ENCODE data around the gene ADCY10. TPM values are rescaled to one million over a fixed set of nuclear protein-coding genes. Genes with fewer than 3 reads are reported as not detected.

Gene ADCY10
- total and polyA plus RNA-seq, 9 of the 15 experiments (the other 6 are each of a cell fraction or from before 2014, with no cell fraction given) = 0.08 to 0.86 (median 0.22) TPM

DNA sequence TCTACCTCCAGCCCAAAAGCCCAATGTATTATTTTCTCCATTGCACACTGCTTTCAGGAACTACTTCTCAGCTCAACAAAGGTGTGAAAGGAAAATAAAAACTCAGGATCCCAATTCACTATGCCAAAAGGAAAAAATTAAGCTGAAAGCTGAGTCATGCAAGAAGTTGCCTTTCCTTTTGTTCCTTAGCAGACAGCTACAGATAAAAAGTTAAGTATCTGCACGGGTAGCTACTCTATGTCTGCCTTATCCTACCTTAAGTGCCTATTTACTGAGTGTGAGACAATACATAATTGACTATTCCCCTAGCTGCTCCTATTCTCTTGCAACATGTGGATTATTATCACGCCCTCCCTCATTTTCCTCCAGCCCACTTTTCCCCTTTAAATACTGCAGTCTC is 84.1 kb downstream of the ADCY10 start (continued):
- no peak for TF ChIP-seq PHB (CRISPR knock-in tag; IDR thresholded peaks at IDR 0.05)
- no peak for TF ChIP-seq ZNF589 (CRISPR knock-in tag; IDR thresholded peaks at IDR 0.05; ENCODE audit: low read depth)
- TF ChIP-seq BDP1 (IDR thresholded peaks at IDR 0.05; ENCODE audit: insufficient read depth, insufficient read length) = no peak
- TF ChIP-seq BRF1 (IDR thresholded peaks at IDR 0.05; ENCODE audit: borderline replicate concordance, extremely low read depth, insufficient read length) = no peak
- TF ChIP-seq SMARCA4 (IDR thresholded peaks at IDR 0.05) = peak; percentile 86
- TF ChIP-seq ETV6 (IDR thresholded peaks at IDR 0.05; ENCODE audit: borderline replicate concordance in 1 of 2, low read depth in 2 of 2, low read length in 1 of 2) = no peak
- TF ChIP-seq ETV6 (CRISPR knock-in tag; IDR thresholded peaks at IDR 0.05; ENCODE audit: borderline replicate concordance) = no peak
- no peak for TF ChIP-seq ATF1 (CRISPR knock-in tag; IDR thresholded peaks at IDR 0.05)
- no peak for TF ChIP-seq ATF1 (tag; IDR thresholded peaks at IDR 0.05)
- no peak for TF ChIP-seq XRCC4 (IDR thresholded peaks at IDR 0.05; ENCODE audit: extremely low read depth, insufficient read depth, insufficient read length)
- TF ChIP-seq U2AF1 (optimal IDR thresholded peaks at IDR 0.05; ENCODE audit: low read depth, low read length) = no peak
- TF ChIP-seq ZC3H4 (CRISPR knock-in tag; IDR thresholded peaks at IDR 0.05; ENCODE audit: borderline replicate concordance) = no peak
- no peak for TF ChIP-seq ZNF277 (CRISPR knock-in tag; IDR thresholded peaks at IDR 0.05; ENCODE audit: borderline replicate concordance)
- TF ChIP-seq SAFB2 (IDR thresholded peaks at IDR 0.05; ENCODE audit: borderline replicate concordance, low read depth, low read length, severe bottlenecking) = no peak
- TF ChIP-seq, protein P1, sequence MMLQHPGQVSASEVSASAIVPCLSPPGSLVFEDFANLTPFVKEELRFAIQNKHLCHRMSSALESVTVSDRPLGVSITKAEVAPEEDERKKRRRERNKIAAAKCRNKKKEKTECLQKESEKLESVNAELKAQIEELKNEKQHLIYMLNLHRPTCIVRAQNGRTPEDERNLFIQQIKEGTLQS (IDR thresholded peaks at IDR 0.05) = peak; percentile 51
- TF ChIP-seq, protein P1 (CRISPR knock-in tag; conservative IDR thresholded peaks at IDR 0.05) = no peak
- no peak for TF ChIP-seq ZNF311 (CRISPR knock-in tag; IDR thresholded peaks at IDR 0.05)
- TF ChIP-seq ADNP (tag; IDR thresholded peaks at IDR 0.05) = no peak
- TF ChIP-seq, protein P2, sequence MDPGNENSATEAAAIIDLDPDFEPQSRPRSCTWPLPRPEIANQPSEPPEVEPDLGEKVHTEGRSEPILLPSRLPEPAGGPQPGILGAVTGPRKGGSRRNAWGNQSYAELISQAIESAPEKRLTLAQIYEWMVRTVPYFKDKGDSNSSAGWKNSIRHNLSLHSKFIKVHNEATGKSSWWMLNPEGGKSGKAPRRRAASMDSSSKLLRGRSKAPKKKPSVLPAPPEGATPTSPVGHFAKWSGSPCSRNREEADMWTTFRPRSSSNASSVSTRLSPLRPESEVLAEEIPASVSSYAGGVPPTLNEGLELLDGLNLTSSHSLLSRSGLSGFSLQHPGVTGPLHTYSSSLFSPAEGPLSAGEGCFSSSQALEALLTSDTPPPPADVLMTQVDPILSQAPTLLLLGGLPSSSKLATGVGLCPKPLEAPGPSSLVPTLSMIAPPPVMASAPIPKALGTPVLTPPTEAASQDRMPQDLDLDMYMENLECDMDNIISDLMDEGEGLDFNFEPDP (CRISPR knock-in tag; IDR thresholded peaks at IDR 0.05) = no peak
- TF ChIP-seq NKRF (IDR thresholded peaks at IDR 0.05; ENCODE audit: borderline replicate concordance) = no peak
- no peak for TF ChIP-seq ZNF766 (CRISPR knock-in tag; conservative IDR thresholded peaks at IDR 0.05)
- no peak for TF ChIP-seq CHCHD3 (CRISPR knock-in tag; IDR thresholded peaks at IDR 0.05)
